Fibroblast of pulmonary artery (primary cell): ENCODE measurements around the gene UBR4.

ENCODE experiments used
- DNase-seq: peaks from one replicate; pipeline ENCODE4 v3.0.0-alpha.2; 2010; ENCODE audit warnings: low read depth
- H3K4me3 ChIP-seq: replicated peaks from 2 replicates; pipeline ENCODE4 v1.5.1; 2011; ENCODE audit warnings: low read depth, mild to moderate bottlenecking, control low read depth, low read length, moderate library complexity
- TF ChIP-seq, protein P1 (sequence below): IDR thresholded peaks from 2 replicates; pipeline ENCODE4 v1.5.1; 2011; ENCODE audit warnings: mild to moderate bottlenecking, control low read depth, low read length, inconsistent platforms; ENCODE audit errors: missing control alignments

UBR4 gene

DNA sequence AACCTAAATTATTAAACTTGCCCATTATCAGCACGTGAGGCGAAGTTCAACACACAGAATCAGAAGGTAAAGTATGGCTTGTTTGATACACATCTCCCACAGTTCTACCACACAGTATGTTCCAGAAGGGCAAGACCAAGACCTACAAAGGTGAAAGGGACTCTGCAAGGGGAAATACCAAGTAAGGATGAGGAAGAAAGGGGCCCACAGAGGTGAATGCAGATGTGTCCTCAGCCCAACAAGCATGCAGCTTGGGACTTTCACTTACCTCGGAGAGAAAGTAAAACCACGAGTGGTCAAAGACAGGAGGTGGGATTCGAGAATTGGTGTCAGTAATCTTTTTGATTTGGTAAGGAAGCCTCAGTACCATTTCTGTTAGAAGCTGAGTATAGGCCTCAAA is 85.8 kb downstream of the UBR4 start:
- TF ChIP-seq, protein P1, sequence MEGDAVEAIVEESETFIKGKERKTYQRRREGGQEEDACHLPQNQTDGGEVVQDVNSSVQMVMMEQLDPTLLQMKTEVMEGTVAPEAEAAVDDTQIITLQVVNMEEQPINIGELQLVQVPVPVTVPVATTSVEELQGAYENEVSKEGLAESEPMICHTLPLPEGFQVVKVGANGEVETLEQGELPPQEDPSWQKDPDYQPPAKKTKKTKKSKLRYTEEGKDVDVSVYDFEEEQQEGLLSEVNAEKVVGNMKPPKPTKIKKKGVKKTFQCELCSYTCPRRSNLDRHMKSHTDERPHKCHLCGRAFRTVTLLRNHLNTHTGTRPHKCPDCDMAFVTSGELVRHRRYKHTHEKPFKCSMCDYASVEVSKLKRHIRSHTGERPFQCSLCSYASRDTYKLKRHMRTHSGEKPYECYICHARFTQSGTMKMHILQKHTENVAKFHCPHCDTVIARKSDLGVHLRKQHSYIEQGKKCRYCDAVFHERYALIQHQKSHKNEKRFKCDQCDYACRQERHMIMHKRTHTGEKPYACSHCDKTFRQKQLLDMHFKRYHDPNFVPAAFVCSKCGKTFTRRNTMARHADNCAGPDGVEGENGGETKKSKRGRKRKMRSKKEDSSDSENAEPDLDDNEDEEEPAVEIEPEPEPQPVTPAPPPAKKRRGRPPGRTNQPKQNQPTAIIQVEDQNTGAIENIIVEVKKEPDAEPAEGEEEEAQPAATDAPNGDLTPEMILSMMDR, result no peak
- H3K4me3 ChIP-seq, result no peak overlapping the region
- DNase-seq, result no peak

DNA sequence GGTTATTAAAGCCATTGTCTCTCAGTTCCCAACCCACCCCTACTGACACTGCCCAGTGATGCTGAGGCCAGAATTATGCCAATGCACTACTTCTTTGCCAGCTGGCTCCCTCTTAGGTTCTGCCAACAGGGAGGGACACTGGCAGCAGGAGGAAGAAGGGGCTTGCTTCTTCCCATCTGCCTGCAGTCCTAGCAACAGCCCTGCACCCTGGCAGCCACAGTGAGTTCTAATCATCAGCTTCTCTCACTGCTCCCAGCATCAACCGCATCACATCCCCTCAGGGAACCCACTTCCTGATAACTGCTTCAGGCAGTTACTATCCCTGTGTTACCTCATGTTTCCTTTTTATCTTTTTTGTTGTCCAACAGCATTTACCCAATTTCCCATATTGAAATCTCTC is 86.2 kb downstream of the UBR4 start:
- DNase-seq, result peak; percentile 10
- no peak overlapping the region for H3K4me3 ChIP-seq

DNA sequence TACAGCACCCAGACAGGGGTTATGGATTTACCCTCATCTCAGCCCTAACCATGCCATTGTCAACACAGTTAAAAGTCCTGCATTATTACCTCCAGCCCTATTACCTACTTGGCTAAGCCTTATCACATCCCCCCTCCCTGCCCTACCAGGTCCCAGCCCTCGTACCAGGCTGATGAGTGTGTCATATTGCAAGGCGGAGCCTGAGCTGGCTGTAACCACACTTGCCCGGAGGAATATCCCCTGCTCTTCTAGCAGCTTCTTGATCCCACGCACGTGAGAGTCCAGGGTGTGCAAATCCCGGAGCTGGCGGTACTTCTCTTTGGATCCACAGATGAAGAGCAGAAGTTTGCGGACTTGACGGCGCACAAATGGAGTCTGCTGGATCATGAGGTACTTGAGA is 87.4 kb downstream of the UBR4 start:
- TF ChIP-seq, protein P1, result no peak
- no peak overlapping the region for H3K4me3 ChIP-seq
- DNase-seq, result peak; percentile 6

More for the DNA sequence above, 86.2 kb downstream of the UBR4 start:
- TF ChIP-seq, protein P1, result no peak

DNA sequence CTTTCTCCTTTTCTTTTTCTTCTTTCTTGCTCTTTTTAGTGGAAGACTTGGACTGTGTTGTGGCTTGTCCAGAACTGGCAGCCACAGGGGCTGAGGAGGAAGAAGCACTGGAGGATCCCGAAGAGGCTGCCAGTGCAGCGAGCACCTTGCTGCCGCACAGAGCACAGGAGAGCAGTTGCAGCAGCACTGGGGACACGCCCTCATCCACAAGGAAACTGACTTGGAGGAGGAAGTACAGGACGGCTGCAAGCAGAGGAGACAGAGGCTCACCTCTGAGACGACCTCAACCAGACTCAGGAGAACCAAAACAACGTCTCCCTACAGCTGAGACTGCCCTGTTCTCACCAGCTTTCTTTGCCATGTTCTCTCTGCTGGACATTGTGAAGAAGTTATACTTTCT is 88.9 kb downstream of the UBR4 start:
- no peak overlapping the region for H3K4me3 ChIP-seq
- TF ChIP-seq, protein P1, result no peak
- no peak for DNase-seq

DNA sequence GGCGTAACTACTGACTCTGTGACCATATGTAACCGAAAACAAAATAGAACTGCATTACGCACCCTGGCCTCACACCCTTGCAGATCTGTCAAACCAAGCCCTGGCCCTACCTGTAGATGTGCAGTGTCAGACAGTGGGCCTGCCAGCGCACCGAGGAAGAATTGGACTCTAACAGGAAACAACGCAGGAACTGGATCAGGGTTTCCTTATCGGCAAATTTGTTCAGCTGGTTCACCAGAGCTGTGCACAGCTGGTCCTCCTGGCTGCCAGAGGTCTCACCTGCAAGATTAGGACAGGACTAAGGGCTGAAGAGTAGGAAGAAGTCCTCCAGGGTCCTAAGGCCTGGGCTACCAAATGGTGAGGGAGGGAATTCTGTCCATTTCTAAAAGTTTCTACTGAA is 90.0 kb downstream of the UBR4 start:
- no peak overlapping the region for H3K4me3 ChIP-seq
- DNase-seq, result no peak
- TF ChIP-seq, protein P1, result no peak

DNA sequence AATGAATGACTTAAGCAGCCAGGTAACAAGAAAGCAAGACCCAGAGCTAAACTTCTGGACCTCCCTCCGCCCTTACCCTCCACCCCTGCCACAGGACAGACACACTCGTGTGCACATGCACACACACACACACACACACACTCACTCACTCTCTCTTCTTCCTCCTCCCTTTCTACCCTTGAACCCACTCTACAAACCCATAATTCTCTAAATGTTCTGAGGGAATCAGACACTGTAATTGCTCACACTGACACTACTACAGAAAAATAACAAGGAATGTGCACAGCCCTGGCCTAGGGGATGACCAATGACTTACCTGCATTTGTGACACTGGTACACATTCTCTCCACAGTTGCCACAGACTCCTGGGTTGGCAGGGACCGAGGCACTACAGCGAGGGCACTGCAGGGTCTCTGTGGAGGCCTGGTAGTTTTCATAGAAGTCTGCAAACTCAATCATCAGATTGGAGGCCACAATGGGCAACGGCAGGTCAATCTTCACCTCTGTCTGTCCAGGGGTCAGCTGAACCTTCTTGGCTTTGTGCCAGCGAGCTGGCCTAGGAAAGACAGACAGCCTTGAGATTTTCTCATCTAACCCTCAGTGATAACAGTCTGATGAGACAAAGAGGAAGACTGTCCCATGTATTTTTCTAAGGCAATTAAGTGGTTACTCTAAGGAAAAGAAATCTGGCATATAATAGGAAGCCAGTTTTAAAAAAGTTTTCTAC is 94.8 kb downstream of the UBR4 start:
- H3K4me3 ChIP-seq, result no peak overlapping the region
- DNase-seq, result no peak
- TF ChIP-seq, protein P1, result no peak

DNA sequence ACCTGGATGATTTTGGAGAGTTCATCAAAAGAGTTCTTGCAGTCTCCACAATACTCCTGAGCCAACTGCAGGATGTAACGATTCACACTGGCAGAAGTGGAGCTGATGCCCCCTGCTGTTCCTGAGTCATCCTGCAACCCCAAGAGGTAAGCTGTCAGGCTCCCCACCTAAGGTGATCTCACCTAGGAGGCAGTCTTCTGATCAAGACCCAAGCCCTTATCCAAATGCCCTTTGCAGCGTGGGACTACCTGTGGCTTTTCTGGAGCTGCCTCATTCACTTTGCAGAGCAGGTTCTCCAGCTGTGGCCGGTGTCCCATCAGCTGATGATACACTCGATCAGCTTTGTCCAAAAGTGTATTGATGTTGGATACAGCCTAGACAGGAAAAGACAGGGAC is 96.4 kb downstream of the UBR4 start:
- TF ChIP-seq, protein P1, result peak; percentile 66
- peak; percentile 52 for DNase-seq
- no peak overlapping the region for H3K4me3 ChIP-seq
